ENCODE measurements around the gene RCVRN.

Gene RCVRN

GRCh38 chr17:9906616-9907015 is 1.5 kb upstream of the RCVRN start:
- Histone ChIP-seq H3K9me3 (ENCODE audit: control insufficient read depth, insufficient read depth, low read length) (no peaks in the 10 kb centered on the region), H3K36me3 (ENCODE audit: control insufficient read depth, insufficient read depth, low read length) (no peaks in the 10 kb centered on the region), H3K4me1 (ENCODE audit: control insufficient read depth, insufficient read depth, low read length) (no peaks in the 10 kb centered on the region), H3K9ac (ENCODE audit: low read depth, low read length) (no peak overlapping the region), H3K27me3 (ENCODE audit: control insufficient read depth, insufficient read depth, low read length) (no peaks in the 10 kb centered on the region), H3K4me3 (ENCODE audit: low read depth, low read length) (no peak overlapping the region)

GRCh38 chr17:9905902-9906301 is 831 bp upstream of the RCVRN start:
- H3K27me3 ChIP-seq (ENCODE audit: control insufficient read depth, insufficient read depth, low read length), result no peaks in the 10 kb centered on the region
- no peaks in the 10 kb centered on the region for H3K4me1 ChIP-seq (ENCODE audit: control insufficient read depth, insufficient read depth, low read length)
- H3K9me3 ChIP-seq (ENCODE audit: control insufficient read depth, insufficient read depth, low read length), result no peaks in the 10 kb centered on the region
- H3K4me3 ChIP-seq (ENCODE audit: low read depth, low read length), result no peak overlapping the region
- H3K9ac ChIP-seq (ENCODE audit: low read depth, low read length), result no peak overlapping the region
- H3K36me3 ChIP-seq (ENCODE audit: control insufficient read depth, insufficient read depth, low read length), result no peaks in the 10 kb centered on the region

GRCh38 chr17:9904277-9905077 is 594 bp downstream of the RCVRN start:
- H3K9me3 ChIP-seq (ENCODE audit: control insufficient read depth, insufficient read depth, low read length), result no peaks in the 10 kb centered on the region
- no peaks in the 10 kb centered on the region for H3K4me1 ChIP-seq (ENCODE audit: control insufficient read depth, insufficient read depth, low read length)
- no peak overlapping the region for H3K9ac ChIP-seq (ENCODE audit: low read depth, low read length)
- H3K36me3 ChIP-seq (ENCODE audit: control insufficient read depth, insufficient read depth, low read length), result no peaks in the 10 kb centered on the region
- no peaks in the 10 kb centered on the region for H3K27me3 ChIP-seq (ENCODE audit: control insufficient read depth, insufficient read depth, low read length)
- H3K4me3 ChIP-seq (ENCODE audit: low read depth, low read length), result no peak overlapping the region

GRCh38 chr17:9902120-9902519 is 3.0 kb downstream of the RCVRN start:
- no peak overlapping the region for H3K4me3 ChIP-seq (ENCODE audit: low read depth, low read length)

GRCh38 chr17:9900784-9901183 is 4.3 kb downstream of the RCVRN start:
- H3K9me3 ChIP-seq (ENCODE audit: control insufficient read depth, insufficient read depth, low read length), result no peaks in the 10 kb centered on the region
- H3K4me3 ChIP-seq (ENCODE audit: low read depth, low read length), result no peak overlapping the region
- no peaks in the 10 kb centered on the region for H3K27me3 ChIP-seq (ENCODE audit: control insufficient read depth, insufficient read depth, low read length)
- no peaks in the 10 kb centered on the region for H3K36me3 ChIP-seq (ENCODE audit: control insufficient read depth, insufficient read depth, low read length)
- no peaks in the 10 kb centered on the region for H3K4me1 ChIP-seq (ENCODE audit: control insufficient read depth, insufficient read depth, low read length)
- H3K9ac ChIP-seq (ENCODE audit: low read depth, low read length), result no peak overlapping the region

More at GRCh38 chr17:9902120-9902519, 3.0 kb downstream of the RCVRN start:
- no peaks in the 10 kb centered on the region for H3K36me3 ChIP-seq (ENCODE audit: control insufficient read depth, insufficient read depth, low read length)
- H3K27me3 ChIP-seq (ENCODE audit: control insufficient read depth, insufficient read depth, low read length), result no peaks in the 10 kb centered on the region
- no peaks in the 10 kb centered on the region for H3K9me3 ChIP-seq (ENCODE audit: control insufficient read depth, insufficient read depth, low read length)
- H3K4me1 ChIP-seq (ENCODE audit: control insufficient read depth, insufficient read depth, low read length), result no peaks in the 10 kb centered on the region
- no peak overlapping the region for H3K9ac ChIP-seq (ENCODE audit: low read depth, low read length)

GRCh38 chr17:9900044-9900594 is 5.0 kb downstream of the RCVRN start:
- Histone ChIP-seq H3K4me1 (ENCODE audit: control insufficient read depth, insufficient read depth, low read length) (no peaks in the 10 kb centered on the region), H3K9ac (ENCODE audit: low read depth, low read length) (no peak overlapping the region), H3K4me3 (ENCODE audit: low read depth, low read length) (no peak overlapping the region), H3K36me3 (ENCODE audit: control insufficient read depth, insufficient read depth, low read length) (no peaks in the 10 kb centered on the region), H3K27me3 (ENCODE audit: control insufficient read depth, insufficient read depth, low read length) (no peaks in the 10 kb centered on the region), H3K9me3 (ENCODE audit: control insufficient read depth, insufficient read depth, low read length) (no peaks in the 10 kb centered on the region)

GRCh38 chr17:9899280-9900043 is 5.6 kb downstream of the RCVRN start:
- Histone ChIP-seq H3K4me3 (ENCODE audit: low read depth, low read length) (no peak overlapping the region), H3K9ac (ENCODE audit: low read depth, low read length) (no peak overlapping the region), H3K36me3 (ENCODE audit: control insufficient read depth, insufficient read depth, low read length) (no peaks in the 10 kb centered on the region), H3K27me3 (ENCODE audit: control insufficient read depth, insufficient read depth, low read length) (no peaks in the 10 kb centered on the region), H3K4me1 (ENCODE audit: control insufficient read depth, insufficient read depth, low read length) (no peaks in the 10 kb centered on the region), H3K9me3 (ENCODE audit: control insufficient read depth, insufficient read depth, low read length) (no peaks in the 10 kb centered on the region)

- Histone ChIP-seq H3K36me3 (ENCODE audit: control insufficient read depth, insufficient read depth, low read length) (no peaks in the 10 kb centered on the region), H3K4me1 (ENCODE audit: control insufficient read depth, insufficient read depth, low read length) (no peaks in the 10 kb centered on the region)
Measured at GRCh38 chr17:9898812-9899211, 6.3 kb downstream of the RCVRN start.

GRCh38 chr17:9897372-9897968 is 7.6 kb downstream of the RCVRN start:
- H3K36me3 ChIP-seq (ENCODE audit: control insufficient read depth, insufficient read depth, low read length), result no peaks in the 10 kb centered on the region
- H3K27me3 ChIP-seq (ENCODE audit: control insufficient read depth, insufficient read depth, low read length), result no peaks in the 10 kb centered on the region
- H3K4me1 ChIP-seq (ENCODE audit: control insufficient read depth, insufficient read depth, low read length), result no peaks in the 10 kb centered on the region
- no peak overlapping the region for H3K4me3 ChIP-seq (ENCODE audit: low read depth, low read length)
- no peaks in the 10 kb centered on the region for H3K9me3 ChIP-seq (ENCODE audit: control insufficient read depth, insufficient read depth, low read length)
- no peak overlapping the region for H3K9ac ChIP-seq (ENCODE audit: low read depth, low read length)

More at GRCh38 chr17:9898812-9899211, 6.3 kb downstream of the RCVRN start:
- Histone ChIP-seq H3K9ac (ENCODE audit: low read depth, low read length) (no peak overlapping the region), H3K27me3 (ENCODE audit: control insufficient read depth, insufficient read depth, low read length) (no peaks in the 10 kb centered on the region), H3K4me3 (ENCODE audit: low read depth, low read length) (no peak overlapping the region), H3K9me3 (ENCODE audit: control insufficient read depth, insufficient read depth, low read length) (no peaks in the 10 kb centered on the region)

- no peak overlapping the region for H3K9ac ChIP-seq (ENCODE audit: low read depth, low read length)
- no peaks in the 10 kb centered on the region for H3K4me1 ChIP-seq (ENCODE audit: control insufficient read depth, insufficient read depth, low read length)
- H3K36me3 ChIP-seq (ENCODE audit: control insufficient read depth, insufficient read depth, low read length), result no peaks in the 10 kb centered on the region
- H3K4me3 ChIP-seq (ENCODE audit: low read depth, low read length), result no peak overlapping the region
- H3K27me3 ChIP-seq (ENCODE audit: control insufficient read depth, insufficient read depth, low read length), result no peaks in the 10 kb centered on the region
- no peaks in the 10 kb centered on the region for H3K9me3 ChIP-seq (ENCODE audit: control insufficient read depth, insufficient read depth, low read length)
Measured at GRCh38 chr17:9895923-9896322, 9.1 kb downstream of the RCVRN start.

- Histone ChIP-seq H3K4me1 (ENCODE audit: control insufficient read depth, insufficient read depth, low read length) (no peaks in the 10 kb centered on the region), H3K36me3 (ENCODE audit: control insufficient read depth, insufficient read depth, low read length) (no peaks in the 10 kb centered on the region), H3K9me3 (ENCODE audit: control insufficient read depth, insufficient read depth, low read length) (no peaks in the 10 kb centered on the region), H3K4me3 (ENCODE audit: low read depth, low read length) (no peak overlapping the region), H3K27me3 (ENCODE audit: control insufficient read depth, insufficient read depth, low read length) (no peaks in the 10 kb centered on the region), H3K9ac (ENCODE audit: low read depth, low read length) (no peak overlapping the region)
Measured at GRCh38 chr17:9894231-9894630, 10.8 kb downstream of the RCVRN start.

All from iPS-15b (cell line).